Cortex of kidney (tissue), 1 donor: ENCODE data around the gene ENTPD1.

Experiments
- DNase-seq: peaks from one replicate; lab custom pipeline; 2025; lab: John Stamatoyannopoulos, UW

ENTPD1 gene

DNA sequence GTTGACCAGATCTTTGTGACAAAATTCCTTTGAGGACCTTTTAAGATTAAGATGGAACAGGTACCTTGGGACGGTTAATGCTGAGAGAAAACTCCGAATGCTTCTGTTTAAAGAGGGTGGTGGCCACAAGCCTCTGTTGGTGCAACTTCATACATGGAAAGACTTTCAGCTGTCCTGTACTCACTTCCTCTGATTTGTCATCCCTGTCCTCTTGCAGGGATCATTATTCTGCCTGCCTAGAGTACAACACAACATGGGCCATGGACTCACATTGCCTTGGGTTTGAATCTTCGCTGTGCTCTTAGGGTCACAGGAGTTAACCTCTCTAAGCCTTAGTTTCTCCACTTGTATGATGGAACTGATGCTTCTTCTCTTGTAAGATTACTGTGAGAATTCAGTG lies 75.1 kb downstream of the ENTPD1 start:
- DNase-seq: no peak

DNA sequence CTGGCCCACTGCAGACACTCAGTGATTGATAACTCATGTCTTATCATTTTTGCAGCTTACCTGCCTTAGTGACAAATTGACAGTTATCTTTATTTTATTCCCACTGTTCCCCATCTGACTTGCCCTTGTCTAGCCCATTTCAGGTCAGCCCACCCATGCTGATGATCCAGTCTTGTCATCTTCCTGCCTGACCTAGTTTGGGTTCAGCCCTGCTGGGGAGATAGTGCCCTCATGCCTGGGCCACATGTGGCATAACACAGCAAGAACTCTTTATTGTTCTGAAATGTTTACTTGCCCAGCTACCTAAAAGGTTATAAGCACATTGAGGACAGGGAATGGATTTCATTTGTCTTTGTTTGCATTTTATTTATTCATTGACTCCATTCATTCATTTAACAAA lies 75.6 kb downstream of the ENTPD1 start:
- no peak for DNase-seq

DNA sequence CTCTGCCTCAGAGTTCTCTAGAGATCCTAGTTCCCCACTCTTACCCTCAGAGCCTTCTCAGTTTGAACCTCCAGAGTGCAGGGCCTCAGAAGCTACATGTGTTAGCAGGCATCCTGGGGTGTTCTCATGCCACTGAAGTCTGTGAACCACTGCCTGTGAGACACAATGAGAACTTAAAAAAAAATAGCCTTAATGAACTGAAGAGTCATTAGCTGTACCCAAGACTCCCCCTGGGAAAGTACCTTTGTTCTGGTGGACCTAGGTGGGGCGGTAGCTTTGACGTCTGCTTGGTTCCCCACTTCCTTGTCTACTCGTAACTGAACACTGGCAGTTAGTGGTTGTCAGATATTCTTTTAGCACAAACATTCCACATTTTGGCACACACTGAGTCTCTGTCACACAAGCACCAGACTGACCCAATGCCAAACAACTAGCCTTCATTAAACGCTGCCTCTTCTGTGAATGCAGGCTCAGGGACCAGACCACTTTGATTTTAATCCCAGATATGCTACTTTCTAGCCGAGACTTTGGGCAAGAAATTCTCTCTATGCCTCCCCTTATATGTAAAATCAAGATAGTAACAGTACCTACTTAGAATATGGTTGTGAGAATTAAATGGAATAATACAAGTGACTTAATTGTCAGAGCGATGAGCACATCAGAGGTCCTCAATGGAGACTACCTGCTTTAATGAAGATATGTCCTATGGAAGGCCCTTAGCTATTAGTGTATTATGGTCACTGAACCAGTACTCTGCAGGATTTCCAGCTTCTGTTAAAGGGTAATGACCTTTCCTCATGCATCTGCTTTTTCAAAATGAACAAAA lies 76.5 kb downstream of the ENTPD1 start:
- no peak for DNase-seq

DNA sequence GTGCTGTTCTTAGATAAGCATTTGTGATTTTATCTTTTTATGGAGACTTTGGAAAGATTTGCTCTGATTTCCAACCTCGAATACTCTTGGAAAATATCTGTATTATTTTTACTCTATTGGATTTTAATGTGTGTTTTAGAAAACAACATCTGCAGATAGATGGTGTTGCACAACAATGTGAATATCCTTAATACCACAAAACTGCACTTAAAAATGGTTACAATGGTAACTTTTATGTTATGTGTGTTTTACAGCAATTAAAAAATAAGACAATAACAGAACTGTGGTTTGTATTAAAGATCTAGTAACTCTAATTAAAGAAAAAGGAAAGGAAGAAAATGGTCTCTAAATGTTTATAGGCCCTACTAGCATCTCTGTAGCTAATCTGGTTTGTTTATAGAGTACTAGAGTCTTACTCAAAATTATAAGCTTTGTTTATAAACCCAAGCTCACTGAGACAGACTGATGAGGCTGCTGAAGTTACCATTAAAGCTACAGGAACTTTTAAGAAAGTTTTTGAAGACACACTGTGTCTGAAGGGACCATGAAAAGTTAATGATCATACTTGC lies 77.2 kb downstream of the ENTPD1 start:
- DNase-seq: no peak

DNA sequence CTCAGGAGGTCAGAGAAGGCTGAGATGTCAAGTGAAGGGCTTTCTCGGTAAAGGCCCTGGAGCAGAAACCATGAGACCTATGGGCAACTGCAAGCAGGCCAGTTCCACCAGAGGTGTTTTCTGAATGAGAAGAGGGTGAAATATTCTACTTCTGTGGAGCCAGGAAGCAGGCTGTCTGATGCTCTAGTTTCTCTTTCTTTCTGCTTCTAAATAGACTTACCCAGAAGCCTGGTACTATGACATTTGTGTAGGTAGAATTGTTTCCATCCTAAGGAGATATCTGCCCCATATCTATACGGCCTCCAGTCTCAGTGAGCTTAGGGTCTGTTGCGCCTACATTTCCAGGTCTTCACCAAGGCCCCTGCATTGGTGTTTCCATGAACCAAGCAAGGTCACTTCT lies 78.4 kb downstream of the ENTPD1 start:
- no peak for DNase-seq

DNA sequence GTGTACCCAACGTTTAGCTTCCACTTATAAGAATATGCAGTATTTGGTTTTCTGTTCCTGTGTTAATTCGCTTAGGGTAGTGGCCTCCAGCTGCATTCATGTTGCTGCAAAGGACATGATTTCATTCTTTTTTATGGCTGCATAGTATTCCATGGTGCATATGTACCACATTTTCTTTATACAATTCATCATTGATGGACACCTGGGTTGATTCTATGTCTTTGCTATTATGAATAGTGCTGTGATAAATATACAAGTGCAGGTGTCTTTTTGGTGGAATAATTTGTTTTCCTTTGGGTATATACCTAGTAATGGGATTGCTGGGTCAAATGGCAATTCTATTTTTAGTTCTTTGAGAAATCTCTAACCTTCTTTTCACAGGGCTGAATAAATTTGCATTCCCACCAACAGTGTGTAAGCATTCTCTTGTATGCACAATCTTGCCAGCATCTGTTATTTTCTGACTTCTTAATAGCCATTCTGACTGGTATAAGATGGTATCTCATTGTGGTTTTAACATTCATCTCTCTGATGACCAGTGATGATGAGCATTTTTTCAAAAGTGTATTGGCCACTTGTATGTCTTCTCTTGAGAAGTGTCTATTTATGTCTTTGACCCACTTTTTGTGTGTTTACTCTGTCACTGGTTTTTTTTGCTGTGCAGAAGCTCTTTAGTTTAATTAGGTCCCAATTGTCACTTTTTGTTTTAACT lies 79.3 kb downstream of the ENTPD1 start:
- DNase-seq: no peak

DNA sequence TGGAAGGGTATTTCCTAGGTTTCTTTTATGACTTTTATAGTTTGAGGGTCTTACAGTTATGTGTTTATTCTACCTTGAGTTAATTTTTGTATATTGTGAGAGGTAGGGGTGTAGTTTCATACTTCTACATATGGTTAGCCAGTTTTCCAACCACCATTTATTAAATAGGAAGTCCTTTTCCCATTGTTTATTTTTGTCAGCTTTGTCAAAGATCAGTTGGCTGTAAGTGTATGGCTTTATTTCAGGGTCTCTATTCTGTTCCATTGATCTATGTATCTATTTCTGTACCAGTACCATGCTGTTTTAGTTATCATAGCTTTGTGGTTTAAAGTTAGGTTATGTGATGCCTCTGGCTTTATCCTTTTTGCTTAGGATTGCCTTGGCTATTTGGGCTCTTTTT lies 79.9 kb downstream of the ENTPD1 start:
- DNase-seq: no peak

DNA sequence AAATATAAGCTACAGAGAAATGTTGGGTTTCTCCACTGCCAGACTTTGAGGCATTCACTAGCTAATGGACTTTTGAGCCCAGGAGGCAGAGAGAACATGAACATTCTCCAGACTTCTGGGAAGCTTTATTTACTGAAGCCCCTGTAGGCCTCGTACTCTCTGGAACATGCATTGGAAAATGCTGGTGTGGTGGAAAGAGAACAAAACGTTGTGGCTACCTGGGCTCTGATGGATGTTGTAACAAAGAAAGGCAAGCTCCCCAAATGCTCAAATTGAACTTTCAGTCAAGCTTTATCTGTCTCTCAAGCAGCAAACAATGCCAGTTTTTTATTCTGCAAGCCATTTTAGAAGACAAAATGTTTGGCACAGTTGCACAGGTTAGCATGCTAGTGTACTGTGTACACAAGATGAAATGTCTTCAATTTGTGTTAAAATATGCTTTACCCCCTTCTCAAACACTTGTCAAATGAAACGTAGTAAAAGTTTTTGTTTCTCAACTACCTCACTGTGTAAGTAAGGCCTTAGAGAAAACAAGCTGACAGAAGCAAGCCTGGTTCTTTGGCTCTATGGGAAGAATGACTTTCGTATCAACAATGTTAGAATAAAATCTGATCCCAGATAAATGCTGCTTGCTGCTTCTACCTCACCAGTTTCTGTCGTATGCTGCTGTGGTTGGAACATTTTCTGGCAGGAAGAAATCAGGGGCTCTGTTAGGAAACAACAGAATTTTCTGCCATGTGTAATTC lies 80.8 kb downstream of the ENTPD1 start:
- DNase-seq: no peak

DNA sequence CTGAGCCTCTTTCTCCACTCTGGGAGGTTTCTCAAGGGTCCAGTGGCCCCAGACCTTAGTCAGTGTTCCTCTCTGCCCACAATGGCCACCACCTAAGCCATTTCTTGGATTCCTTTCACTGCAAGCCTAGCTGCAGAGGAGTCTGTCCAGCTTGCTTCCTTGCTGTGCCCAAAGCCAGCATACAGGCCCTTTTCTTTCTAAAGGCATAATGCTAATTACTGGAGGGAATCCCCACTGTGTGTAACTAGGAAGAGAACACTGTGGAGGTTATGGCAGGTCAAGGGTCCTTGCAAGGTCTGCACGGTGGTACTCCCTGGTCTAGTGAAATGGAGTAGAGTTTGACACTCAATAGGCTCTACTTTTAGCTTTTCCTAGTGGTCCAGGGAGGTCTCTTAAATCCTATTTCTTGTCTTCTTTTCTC lies 81.4 kb downstream of the ENTPD1 start:
- no peak for DNase-seq

DNA sequence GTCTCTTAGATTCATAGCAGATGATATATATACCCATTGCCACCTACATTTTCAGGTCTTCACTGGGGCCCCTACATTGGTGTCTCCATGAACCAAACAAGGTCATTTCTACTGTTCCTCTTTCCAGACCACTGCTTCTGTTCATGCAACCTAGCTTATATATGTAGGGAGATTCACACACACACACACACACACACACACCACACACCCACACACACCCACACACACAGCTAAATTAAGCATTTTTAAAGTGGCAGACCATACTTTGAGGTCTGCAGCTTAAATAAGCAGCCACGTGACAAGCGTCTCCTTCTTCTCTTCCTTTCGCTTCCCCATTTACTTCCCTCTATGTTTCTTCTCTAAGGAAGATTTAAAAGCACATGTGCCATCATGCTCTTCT lies 81.8 kb downstream of the ENTPD1 start:
- no peak for DNase-seq

DNA sequence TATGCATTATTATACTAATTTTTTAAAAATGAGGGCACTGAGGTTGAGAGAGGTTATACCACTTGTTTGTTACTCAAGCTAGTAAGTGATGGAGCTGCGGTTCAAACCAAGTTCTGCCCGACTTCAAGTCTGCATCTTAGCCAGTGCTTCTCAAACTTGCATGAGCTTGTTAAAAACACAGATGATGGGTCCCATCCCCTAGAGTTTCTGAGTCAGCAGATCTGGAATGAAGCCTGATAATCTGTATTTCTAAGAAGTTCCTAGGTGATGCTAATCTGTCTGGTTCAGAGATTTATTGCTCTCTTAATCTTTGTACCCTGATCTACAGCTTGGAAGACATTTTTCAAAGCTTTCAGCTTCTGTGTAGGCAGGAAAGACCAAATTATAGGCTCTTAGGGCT lies 84.2 kb downstream of the ENTPD1 start:
- no peak for DNase-seq

DNA sequence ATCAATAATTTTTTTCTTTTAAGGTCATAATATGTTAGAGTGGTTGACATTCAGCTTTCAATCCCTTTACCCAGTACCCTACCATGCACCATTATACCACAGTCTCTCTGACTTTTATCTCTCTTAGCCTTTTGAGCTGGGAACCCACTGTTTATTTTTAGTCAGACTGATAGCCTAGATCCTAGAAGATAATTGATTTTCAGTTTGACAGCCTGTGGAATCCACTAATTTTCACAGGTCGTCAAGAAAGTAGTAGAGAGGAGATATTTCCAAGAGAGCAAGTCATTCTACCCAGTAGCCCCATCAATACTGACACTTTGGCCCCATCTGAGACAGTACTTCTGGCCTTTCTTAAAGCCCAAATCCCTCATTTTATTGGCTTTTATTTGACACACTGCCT lies 84.7 kb downstream of the ENTPD1 start:
- DNase-seq: no peak

DNA sequence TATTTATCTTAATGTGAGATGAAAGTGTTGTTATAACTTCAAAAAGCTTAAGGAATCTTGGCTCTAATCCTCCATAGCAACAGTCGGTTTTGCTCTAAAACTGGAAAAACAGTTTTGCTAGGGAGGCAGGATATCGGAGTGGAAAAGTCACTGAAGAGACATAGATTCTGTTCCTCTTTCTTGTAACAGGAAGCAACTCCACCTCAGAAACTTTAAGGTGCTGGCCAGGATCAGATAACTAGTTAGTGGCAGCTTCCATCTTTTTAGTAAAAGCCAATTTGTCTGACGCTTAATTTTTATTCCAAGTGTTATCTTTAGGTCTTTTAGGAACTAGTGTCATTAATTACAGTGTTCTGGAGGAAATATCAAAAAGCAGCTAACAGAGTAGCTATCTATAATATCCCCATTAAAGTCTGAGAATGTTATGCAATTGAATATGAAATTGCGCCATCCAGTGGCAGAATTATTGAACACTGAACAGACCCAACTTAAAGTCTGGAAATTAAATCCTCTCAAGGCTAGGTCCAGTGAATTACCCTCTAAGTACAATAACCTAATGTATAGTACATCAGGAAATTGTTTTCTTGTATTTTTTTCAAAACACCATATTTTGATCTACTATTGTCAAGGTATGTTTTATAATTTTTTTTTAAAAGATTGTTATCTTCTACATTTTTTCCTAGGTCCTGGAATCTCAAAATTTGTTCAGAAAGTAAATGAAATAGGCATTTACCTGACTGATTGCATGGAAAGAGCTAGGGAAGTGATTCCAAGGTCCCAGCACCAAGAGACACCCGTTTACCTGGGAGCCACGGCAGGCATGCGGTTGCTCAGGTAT lies 85.9 kb downstream of the ENTPD1 start:
- DNase-seq: no peak

DNA sequence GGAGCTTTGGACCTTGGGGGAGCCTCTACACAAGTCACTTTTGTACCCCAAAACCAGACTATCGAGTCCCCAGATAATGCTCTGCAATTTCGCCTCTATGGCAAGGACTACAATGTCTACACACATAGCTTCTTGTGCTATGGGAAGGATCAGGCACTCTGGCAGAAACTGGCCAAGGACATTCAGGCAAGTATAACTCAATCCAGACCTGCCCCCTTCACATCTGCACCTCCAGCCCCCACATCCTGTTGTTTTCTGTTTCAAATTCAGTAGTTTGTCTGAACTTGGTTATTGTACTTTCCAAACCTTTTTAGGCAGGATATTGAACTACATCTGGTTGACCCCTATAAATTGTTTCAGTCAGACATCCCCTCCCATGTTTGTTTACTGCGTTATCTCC lies 89.4 kb downstream of the ENTPD1 start:
- no peak for DNase-seq

DNA sequence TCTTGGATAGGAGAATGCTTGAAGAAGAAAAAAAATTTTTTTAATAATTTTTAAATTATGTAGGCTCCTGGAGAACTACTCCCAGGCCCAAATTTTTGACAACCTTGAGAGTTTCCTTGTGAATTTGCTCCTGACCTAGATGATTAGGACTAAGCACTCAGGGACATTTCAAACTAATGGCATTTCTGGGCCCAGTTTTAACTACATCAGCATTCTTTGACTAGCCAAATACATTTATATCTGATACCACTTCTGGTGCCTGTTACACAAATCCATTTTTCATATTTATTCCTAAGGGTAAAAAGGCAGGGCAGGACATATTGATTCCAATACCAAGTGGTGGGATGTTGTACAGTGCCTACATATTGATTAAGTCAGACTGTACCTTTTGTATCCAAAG lies 91.0 kb downstream of the ENTPD1 start:
- DNase-seq: no peak

DNA sequence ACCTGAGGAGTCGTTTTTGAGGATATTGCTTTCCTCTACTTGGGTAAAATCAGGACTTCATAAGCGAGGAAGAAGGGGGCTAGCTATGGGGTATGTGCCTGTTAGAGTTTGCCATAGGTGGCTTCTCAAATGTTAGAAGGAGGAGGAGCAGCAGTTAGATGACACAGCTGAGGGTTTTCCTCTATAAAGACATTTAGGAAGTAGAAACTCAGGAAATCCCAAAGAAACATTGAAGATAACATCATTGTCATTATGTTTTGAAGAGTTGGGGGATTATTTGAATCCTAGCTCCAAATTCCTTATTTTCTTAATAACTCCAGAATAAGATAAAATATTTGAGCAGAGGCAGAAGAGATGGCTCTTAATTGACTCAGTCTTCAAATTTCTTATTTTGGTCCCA lies 92.9 kb downstream of the ENTPD1 start:
- no peak for DNase-seq

DNA sequence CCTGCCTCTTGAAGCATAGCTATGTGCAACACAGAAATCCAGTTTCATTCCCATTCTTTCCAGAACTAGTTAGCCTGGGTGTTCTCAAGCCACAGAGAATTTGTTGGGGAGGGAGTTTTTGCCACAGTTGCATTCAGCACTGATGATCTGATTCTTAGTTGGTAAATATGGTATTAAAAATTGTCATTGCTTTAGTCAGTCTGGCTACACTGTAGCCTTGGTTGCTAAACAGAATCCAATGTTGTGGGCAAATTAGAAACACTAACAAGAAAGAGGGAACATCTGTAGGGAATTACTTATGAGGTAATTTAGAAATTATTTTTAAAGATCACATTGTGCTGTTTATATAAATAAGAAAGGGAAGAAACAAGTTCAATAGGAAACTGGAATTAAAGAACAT lies 94.8 kb downstream of the ENTPD1 start:
- no peak for DNase-seq

DNA sequence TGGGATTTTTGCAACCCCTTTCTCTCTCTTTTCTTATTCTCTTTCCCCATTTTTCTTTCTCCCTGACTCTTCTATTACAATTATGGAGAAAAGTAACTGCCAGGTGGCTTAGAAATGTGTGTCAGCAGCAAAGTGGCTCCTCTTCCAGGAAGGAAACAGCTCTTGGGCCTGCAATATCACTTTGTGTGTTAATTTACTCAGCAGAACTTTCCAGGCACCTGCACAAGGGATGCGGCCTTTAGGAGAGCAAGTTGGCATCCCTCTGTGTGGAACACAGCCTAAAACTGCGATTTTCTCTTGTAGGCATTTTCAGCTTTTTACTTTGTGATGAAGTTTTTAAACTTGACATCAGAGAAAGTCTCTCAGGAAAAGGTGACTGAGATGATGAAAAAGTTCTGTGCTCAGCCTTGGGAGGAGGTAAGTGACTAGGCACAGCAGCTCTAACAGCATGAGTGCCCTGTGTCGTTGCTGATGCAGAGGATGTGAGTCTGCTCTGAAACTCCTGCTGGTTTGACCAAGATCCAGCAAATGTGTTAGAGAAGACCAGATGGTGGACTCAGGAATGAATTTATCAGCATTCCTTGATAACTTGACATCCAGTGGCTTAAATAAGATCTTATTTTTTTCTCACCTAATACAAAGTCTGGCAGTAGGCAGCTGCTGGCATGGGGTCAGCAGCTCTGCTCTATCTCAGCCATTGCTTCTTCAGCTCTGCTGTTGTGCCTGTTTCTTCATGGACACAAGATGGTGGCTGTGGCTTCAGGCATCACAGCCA lies 104.4 kb downstream of the ENTPD1 start:
- DNase-seq: no peak

DNA sequence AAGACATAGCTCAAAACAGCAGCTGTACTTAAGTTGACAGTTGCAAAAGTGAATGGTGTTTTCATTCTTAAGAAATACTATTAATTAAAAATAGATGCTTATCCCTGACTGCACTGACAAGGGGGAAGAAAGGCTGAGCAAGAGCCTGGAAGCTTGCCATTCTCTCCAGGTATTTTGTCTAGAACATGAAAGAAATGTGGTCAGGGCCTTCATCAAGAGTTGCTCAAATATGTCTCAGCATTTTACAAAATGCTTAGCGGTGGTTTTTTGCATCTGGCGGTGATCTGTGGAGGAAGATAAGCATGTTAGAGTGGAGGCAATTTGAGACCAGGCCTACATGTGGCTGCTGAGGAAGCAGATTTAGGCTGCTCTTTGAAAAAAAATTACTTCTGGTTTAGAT lies 105.4 kb downstream of the ENTPD1 start:
- no peak for DNase-seq

DNA sequence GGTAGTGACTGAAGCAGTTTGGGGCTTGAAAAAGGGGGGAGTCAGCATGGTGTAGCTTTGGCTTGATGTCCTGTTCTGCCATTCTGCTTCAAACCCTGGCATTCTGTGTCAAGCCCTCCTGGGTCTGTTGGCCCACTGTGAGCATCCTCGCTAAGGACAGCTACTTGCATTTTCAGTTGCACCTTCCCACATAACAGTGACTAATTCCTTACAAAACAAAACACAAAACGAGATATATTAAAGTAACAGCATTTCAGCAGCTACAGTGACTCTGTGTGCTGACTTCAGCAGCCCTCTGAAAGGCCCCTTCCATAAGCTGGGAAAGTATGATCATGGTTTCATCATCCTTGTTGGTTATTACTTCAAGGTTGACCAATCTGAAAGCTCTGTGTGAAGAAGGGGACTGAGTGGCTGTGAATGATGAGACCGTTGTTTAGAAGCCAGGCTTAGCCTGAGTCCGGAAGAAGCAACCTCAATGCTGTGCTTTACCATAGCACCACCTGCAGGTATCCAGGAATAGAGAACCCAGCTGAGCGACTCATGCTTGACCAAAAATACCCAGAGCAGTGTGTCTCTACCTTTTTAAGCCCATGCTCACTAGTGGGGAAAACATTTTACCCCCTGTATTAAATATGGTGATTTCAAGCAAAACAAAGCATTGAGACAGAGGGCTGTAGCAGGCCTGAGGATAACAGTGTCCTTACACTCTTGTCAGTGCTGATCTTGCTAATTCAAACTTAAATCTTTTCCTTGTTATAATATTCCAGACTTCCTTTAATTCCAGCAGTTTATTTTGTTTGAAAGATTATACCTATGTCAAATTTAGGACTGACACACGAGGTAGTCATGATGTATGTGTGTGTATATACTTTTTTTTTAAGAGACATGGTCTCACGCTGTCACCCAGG lies 109.2 kb downstream of the ENTPD1 start:
- no peak for DNase-seq
